GM18502 (cell line): ENCODE results near the gene PPFIA2.
A peak's percentile ranks its signal among the peaks of the same experiment; 100 is the strongest.
"Not testable (repeated sequence)": the region's sequence is repeated elsewhere in the genome, so short reads cannot be mapped to it uniquely, and the experiment has no call there.

ENCODE experiments used
- ATAC-seq: cut with Tn5 transposase; IDR thresholded peaks from one replicate; pipeline ENCODE4 v1.9.1; 2021; ENCODE audit warnings: mild to moderate bottlenecking; ENCODE audit not compliant: unreplicated experiment, poor library complexity

The PPFIA2 gene

DNA sequence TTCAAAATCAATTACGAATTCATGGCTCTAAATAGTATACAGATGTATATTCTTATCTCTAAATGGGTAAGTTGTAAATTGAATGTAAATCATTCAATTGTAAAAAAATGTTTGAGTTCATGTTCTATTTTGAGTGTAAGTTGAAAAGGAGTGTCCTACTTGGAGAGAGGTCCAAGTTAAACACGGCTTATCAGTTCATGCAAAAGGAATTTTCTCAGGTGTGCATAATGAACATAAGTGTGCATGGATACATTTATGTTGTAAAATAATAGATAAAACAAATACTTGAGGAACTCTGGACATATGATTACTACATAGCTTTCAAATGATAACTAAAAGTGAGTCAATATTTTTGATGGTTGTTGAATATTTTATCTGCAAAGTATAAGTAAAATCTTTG, 79.5 kb downstream of the PPFIA2 start:
- no peak for ATAC-seq

DNA sequence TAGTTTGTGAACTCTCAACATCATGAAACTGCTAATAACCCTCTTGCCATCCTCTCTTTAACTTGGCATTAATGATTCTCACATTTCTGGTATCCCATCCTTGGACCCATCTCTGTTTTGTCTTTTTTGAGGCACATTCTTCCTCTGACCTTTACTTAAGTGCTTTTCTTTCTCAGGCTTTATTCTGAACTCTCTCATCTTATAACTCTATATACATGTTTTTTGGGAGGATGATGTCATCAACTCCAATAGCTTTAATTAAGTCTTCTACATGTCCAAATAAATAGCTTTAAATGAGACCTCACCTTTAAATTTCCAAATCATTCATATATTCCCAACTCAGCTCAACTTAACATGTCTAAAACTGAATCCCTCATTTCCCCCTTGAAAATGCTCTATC, 88.4 kb downstream of the PPFIA2 start:
- no peak for ATAC-seq

DNA sequence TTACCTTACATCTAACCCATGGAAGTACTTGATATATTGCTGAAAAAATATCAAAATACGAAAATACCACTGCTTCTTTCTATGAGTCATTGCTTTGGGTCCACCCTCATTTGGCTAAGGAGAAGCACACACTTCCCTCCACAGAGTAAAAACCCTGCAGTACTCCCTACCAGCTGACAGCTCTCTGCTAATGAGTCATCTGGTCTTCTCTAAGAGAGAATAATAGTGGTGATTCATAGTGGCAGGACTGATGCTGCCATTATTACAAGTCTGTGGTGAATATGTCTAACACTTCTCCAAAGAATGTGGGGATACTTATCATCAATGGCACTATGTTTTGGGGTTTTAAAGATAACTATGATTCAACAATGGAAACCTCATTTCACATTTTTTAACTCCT, 90.7 kb downstream of the PPFIA2 start:
- ATAC-seq = peak; percentile 93

DNA sequence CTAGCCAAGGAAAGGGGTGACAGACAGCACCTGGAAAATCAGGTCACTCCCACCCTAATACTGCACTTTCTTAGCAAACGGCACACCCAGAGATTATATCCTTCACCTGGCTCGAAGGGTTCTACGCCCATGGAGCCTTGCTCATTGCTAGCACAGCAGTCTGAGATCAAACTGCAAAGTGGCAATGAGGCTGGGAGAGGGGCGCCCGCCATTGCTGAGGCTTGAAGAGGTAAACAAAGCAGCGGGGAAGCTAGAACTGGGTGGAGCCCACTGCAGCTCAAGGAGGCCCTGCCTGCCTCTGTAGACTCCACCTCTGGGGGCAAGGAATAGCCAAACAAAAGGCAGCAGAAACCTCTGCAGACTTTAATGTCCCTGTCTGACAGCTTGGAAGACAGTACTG, 99.8 kb downstream of the PPFIA2 start:
- not testable (repeated sequence) for ATAC-seq

DNA sequence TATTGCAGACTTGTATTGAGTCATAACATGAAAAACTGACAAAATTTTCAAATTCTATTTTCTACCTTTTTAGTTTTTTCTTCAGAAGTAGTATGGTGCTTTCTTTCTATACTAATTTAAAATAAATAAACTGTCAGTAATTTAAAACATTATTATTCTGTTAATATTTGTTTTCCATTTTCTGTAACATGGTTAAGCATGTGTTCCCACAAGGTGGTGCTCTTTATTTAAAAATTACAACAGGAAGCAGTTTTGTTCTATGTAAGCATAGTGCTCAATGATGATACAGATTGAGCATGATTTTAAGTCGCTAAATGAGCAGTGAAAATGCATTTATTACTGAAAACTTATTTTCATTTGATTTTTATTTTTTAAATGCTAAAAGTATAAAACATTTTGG, 114.6 kb downstream of the PPFIA2 start:
- peak; percentile 70 for ATAC-seq

DNA sequence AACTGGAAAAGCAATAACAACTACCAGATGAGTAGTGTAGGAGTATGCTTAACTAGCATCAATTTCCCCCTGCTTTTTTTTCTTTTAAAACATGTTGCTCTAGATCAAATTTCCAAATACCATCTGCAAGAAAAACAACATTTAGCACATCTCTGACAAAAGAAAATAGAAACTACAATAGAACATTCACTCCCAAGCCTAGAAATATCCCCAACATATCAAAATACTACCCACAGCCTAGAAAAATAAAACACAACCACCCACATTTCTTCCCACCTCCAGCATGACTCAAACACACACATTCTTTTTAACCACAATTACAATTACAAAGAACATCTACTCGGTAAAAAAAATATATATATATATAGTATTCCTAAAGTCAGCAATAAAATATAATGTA, 120.0 kb downstream of the PPFIA2 start:
- no peak for ATAC-seq

DNA sequence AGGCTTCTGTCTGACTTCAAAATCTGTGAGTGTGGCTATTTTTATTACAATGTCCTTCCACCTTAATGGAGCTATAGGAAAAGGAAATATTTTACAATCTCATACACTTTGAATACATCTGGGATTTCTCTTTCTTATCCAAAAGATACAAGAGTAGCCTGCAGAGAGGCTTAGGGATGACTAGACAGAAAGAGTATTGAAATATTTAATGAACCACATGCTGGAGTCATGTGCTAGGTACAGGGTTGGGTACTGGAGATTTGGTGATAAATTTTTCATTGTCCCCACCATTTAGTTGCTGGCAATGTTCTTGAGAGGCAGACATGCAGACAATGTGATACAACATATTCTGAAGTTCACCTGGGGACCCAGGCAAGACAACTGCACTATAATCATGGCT, 126.0 kb downstream of the PPFIA2 start:
- no peak for ATAC-seq

DNA sequence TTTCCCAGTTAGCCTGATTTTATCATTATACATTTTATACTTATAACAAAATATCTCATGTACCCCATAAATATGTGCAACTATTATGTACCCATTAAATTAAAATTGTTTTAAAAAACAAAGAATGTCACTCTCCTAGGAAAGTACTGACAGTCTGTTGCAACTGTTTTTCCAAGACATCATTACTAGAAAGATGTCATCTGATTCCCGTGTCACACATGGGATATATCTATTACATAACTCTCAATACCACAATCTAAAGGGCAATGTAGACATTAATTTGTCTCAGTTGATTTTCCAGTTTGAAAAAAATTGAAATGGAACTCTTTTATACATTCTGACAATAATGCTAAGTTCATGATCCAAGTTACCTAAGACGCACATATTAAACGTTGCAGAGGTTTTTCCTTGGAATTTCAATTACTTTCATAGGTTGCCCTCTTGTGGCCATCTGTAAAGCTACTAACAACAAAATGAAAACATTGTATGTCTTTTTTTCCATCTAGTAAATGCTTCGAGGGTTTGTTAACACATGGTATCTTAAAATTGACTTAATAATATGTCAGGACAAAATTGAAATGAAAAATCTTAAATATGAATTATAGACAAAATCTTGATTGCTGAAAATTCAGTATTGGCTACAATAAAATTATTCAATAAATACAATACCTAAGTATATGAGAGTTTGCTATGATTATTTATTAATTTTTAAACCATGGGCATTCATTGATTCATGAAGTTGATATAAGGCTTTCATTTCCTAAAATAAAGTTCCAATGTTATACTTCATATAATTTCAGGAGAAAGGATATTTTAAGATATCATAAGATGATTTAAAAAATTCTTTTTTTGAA, 131.6 kb downstream of the PPFIA2 start:
- no peak for ATAC-seq

DNA sequence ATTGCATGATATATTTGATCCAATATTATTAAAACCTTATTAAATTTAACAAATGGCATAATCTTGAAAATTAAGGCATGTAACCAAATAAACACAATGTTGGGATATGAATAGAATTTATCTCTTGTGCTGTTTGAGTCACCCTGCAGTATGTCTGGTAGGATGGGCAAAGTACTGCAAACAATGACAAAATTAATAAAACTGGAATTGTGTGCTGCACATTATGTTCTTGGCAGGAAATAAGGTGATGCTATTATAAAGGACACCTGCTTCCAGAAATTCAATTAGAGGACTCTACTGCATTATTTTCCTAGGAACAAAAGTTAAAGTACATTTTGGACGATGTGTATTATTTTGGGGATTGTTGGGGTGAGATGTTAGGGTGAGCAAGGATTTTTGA, 132.7 kb downstream of the PPFIA2 start:
- no peak for ATAC-seq

DNA sequence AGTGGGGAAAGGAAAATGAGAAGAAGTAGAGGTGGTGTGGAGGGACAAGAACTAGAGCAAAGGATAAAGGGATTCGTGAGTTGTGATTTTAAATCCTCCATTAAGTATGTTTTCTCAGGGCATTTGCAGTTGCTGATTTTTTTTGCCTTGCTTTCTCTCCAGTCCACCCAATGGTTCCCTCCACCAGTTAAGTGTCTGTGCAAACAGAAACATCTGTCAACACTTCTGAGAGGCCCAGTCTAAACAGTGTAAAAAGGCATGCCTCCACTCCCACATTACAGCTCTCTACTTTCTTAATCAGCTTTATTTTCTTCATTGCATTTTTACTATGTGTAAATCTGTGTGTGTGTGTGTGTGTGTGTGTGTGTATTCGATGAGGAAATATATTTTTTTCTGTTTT, 141.2 kb downstream of the PPFIA2 start:
- no peak for ATAC-seq

DNA sequence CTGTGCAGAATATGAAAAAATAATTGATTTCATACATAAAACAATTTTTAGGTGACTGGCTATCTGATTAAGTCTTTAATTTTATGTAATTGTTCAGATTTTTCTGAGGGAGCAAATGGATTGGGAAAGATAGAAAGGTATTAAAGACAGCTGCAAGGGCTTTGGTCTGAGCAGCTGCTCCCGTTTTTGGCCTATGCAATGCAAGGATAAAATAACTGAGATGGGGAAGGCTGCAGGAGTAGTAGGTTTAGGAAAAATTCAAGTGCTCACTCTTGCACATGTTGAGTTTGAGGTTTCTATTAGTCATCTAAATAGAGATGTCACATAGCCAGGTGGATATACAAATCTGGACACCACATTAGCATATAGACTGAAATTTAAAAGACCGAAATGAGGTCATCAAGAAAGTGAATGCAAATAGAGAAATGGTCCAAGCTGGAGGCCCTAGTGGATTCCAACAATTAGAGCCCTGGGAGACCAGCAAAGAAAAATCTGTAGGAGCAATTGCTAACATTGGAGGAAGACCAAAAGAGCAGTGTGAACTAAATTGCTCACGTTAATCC, 144.0 kb downstream of the PPFIA2 start:
- no peak for ATAC-seq

DNA sequence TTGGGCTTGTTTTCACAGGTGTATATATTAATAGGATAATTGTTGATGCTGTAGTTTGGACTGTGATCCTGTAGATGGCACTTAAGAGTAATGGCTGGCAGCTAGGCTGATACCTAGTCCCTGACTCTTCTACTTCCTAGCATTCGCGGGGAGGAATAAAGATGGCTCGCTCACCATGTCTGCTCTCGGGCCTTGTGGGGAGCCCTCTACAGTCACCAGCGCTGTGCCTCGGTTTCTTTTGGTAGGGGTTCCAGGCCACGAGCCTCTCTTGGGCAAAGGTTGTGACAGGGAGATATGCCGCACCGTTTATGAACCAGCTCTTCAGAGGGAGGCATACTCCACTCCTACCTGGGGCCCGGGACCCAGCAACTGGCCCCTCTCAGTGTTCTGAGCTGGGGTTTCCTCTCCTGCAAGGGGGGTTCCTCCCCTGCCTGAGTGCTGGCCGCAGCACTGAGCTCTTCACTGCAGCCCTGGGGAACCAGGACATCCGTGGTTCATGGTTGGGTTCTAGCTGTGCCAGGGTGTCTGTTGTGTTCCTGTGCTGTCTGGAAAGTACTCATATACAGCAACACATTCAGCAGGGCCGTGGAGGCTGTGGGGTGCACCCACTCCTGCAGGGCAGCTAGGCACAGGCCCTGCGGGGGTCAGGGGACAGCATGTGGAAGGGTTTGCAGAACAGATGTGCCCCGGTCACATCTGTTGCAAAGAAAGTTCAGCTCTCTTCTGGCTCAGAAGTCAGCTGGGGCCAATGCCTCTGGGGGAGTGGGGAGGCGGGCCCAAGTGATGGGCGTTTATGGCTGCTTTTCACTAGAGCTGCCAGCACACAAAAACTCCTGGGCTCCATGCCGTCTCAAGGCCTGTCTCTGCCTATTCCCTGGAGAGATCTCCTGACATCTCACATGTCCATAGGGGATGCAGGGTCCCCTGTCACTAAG, 147.9 kb downstream of the PPFIA2 start:
- ATAC-seq = peak; percentile 78

DNA sequence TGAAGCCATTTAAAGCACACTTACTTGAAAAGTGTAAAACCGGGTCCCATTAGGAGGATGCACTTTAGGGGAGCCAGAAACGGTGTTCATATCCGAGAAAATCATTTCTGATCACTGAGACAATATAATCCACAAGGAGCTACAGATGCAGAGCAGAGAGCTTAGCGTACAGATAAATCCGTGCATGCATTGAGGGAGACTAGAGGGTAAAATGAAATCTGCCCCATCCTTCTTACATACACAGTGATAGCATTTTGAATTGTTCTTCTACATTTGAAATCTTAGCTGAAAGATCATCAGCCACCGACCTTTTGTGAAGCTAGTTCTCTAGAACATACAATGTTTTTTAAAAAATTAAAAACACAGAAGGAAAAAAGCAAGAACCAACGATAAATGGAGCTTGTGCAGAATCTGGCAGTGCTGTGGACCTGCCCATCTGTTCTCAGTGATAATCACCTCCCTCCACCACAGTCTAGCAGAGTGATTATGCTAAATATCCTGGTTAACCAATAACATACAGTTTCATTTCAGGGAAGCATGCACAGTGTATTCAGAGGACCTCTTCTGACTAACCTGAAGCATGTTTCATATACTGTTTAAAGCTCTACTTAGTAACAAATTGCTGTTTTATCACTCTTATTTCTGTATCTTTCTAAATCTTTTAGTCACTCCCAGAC, 161.1 kb downstream of the PPFIA2 start:
- peak; percentile 50 for ATAC-seq

DNA sequence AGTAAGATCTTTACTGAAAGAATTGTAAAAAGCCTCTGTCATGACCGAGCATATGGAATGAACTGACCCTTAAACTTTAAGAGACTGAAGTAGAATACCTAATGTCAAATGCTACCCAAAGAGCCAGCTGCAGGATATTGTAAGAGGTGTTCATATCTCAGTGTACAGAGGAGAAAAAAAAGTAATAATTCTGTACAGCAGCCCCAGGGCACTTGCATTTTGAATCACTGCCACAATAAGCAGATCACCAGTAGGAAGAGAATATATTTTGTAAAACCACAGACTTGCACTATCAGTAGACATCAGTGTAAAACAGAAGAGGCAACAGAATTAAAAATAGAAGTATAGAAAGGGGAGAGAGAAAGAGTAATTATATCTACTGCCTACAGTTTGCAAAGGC, 162.6 kb downstream of the PPFIA2 start:
- ATAC-seq = no peak

DNA sequence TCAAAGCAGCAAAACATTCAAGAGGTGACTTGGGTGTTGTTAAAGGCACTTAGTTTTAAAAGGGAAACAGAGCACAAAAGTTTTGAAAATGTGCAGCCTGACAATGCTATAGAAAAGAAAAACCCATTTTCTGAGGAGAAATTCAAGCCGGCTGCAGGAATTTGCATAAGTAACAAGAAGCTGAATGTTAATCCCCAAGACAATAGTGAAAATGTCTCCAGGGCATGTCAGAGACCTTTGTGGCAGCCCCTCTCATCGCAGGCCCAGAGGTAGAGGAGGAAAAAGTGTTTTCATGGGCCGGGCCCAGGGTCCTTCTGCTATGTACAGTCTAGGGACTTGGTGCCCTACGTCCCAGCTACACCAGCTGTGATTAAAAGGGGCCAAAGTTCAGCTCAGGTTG, 167.9 kb downstream of the PPFIA2 start:
- ATAC-seq = no peak

DNA sequence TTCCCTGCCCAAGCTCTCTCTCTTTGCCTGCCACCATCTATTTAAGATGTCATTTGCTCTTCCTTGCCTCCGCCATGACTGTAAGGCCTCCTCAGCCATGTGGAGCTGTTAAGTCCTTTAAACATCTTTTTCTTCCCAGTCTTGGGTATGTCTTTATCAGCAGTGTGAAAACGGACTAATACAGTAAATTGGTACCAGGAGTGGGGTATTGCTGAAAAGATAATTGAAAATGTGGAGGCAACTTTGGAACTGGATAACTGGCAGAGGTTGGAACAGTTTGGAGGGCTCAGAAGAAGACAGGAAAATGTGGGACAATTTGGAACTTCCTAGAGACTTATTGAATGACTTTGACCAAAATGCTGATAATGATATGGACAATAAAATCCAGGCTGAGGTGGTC, 168.4 kb downstream of the PPFIA2 start:
- not testable (repeated sequence) for ATAC-seq

DNA sequence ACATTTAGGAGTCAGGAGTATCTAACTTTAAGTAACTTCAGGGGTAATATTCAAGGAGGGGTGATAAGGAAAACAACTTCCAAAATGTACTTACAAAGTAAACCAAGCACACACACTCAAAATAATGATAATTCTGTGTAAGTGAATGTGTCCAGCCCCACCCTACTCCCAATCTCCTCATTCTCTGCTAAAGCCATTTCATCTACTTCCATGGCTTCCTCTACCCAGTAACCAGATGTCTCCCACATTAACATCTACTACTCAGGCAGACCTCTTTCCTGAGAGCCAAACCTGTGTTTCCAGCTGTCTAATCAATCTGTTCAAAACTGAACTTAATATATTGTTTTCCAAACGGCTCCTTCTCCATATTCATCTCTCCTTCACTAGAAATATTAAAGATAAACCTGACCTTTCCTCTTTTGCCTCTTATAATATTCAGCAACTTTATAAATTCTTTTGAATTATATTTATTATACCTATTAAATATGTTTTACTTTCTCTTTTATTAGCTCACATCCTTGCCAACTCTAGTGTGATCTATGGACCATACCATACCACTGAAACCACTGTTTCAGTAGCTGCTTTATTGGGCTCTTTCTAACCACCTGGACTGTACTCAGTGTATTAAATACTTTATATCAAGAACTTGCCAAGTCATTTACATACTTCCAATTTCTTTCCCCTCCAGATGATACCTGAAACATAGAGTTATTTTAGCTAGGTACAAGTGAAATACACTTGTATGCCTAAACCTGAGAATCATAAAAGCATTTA, 170.7 kb downstream of the PPFIA2 start:
- peak; percentile 43 for ATAC-seq

DNA sequence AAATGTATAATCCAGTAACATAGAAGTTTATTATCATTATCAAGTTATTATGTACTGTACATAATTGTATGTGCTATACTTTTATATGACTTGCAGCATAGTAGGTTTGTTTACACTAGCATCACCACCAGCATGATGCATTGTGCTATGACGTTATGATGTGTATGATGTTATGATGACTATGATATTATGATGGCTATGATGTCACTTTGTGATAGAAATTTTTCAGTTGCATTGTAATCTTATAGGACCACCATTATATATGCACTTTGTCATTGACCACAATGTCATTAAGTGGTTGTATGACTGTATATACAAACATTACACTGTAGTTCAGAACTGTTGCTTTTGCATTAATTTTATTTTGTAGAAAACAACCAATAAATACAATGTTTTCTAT, 173.4 kb downstream of the PPFIA2 start:
- no peak for ATAC-seq

DNA sequence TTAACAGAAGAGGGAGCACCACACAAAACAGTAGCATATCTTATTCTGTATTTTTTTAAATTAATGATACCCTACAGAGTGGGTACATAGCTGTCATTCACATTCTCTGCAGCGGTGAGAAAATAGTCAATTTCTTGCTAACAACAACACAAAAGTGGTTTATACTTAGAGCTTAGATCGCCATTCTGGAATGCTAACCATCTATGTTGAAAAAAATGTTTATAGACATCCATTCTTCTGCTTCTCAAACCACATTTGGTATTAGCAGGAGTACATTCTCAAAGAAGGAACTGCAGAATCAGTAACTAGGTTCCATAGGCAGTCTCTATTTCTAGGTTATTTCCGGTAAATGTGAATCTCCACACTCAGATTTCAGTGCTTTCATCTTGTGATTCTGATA, 185.9 kb downstream of the PPFIA2 start:
- ATAC-seq = no peak

DNA sequence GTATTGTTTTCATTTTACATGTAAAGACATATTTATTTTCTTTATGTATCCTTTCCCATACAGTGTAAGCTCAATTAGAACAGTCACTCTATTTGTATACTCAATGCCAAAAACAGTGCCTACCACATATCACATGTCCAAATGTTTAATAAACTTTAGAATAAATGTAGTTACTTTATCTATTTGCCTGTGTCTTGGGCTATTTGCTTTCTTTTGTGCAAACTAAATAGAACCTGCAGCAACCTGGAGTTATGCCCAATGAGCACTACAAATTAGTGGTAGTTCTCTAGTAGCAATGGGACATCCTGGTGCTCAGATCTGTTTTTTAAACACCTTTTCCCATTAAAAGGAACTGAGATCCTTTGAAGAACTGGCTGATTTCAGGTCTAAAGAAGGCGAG, 186.7 kb downstream of the PPFIA2 start:
- ATAC-seq = no peak
